ENCODE results near the gene HID1.

Gene HID1

GRCh38 chr17:74956093-74956492 lies 16.5 kb downstream of the HID1 start:
- no peak for TF ChIP-seq ZBTB7A (IDR thresholded peaks at IDR 0.05; ENCODE audit: low read depth)
- TF ChIP-seq MAX (IDR thresholded peaks at IDR 0.05) = no peak
- TF ChIP-seq YY1 (IDR thresholded peaks at IDR 0.05; ENCODE audit: low read depth) = no peak
- no peak for TF ChIP-seq REST (IDR thresholded peaks at IDR 0.05; ENCODE audit: low read depth)
- no peak for TF ChIP-seq TEAD4 (IDR thresholded peaks at IDR 0.05)
- TF ChIP-seq NFIC (IDR thresholded peaks at IDR 0.05) = no peak
- no peak for TF ChIP-seq TAF1 (IDR thresholded peaks at IDR 0.05; ENCODE audit: low read depth)
- TF ChIP-seq RAD21 (IDR thresholded peaks at IDR 0.05; ENCODE audit: low read depth) = no peak

GRCh38 chr17:74954665-74955421 lies 17.7 kb downstream of the HID1 start:
- TF ChIP-seq TCF12 (IDR thresholded peaks at IDR 0.05; ENCODE audit: low read depth) (no peak), TAF1 (IDR thresholded peaks at IDR 0.05; ENCODE audit: low read depth) (no peak), CEBPB (IDR thresholded peaks at IDR 0.05) (no peak), TEAD4 (IDR thresholded peaks at IDR 0.05) (no peak), ZBTB7A (IDR thresholded peaks at IDR 0.05; ENCODE audit: low read depth) (no peak), FOXM1 (IDR thresholded peaks at IDR 0.05; ENCODE audit: borderline replicate concordance, low read depth) (no peak), USF1 (IDR thresholded peaks at IDR 0.05) (no peak), EGR1 (IDR thresholded peaks at IDR 0.05) (no peak)

GRCh38 chr17:74954115-74954514 lies 18.4 kb downstream of the HID1 start:
- TF ChIP-seq TEAD4 (IDR thresholded peaks at IDR 0.05) (no peak), YY1 (IDR thresholded peaks at IDR 0.05; ENCODE audit: low read depth) (no peak), REST (IDR thresholded peaks at IDR 0.05; ENCODE audit: low read depth) (no peak), TAF1 (IDR thresholded peaks at IDR 0.05; ENCODE audit: low read depth) (no peak)

- TF ChIP-seq USF1 (IDR thresholded peaks at IDR 0.05) (no peak), TCF12 (IDR thresholded peaks at IDR 0.05; ENCODE audit: low read depth) (no peak), TEAD4 (IDR thresholded peaks at IDR 0.05) (no peak), EGR1 (IDR thresholded peaks at IDR 0.05) (no peak), MAX (IDR thresholded peaks at IDR 0.05) (no peak), CEBPB (IDR thresholded peaks at IDR 0.05) (no peak), RAD21 (IDR thresholded peaks at IDR 0.05; ENCODE audit: low read depth) (no peak), REST (IDR thresholded peaks at IDR 0.05; ENCODE audit: low read depth) (no peak), YY1 (IDR thresholded peaks at IDR 0.05; ENCODE audit: low read depth) (no peak), ZBTB7A (IDR thresholded peaks at IDR 0.05; ENCODE audit: low read depth) (no peak), TAF1 (IDR thresholded peaks at IDR 0.05; ENCODE audit: low read depth) (no peak), EP300 (IDR thresholded peaks at IDR 0.05; ENCODE audit: borderline replicate concordance) (no peak), FOXM1 (IDR thresholded peaks at IDR 0.05; ENCODE audit: borderline replicate concordance, low read depth) (no peak), CREB1 (IDR thresholded peaks at IDR 0.05; ENCODE audit: low read depth) (no peak), NFIC (IDR thresholded peaks at IDR 0.05) (no peak)
Measured at GRCh38 chr17:74953134-74953687, 19.3 kb downstream of the HID1 start.

All from Ishikawa (cell line).